Measurements from ENCODE around the gene CDPF1. TPM values are rescaled to one million over a fixed set of nuclear protein-coding genes. Genes with fewer than 3 reads are reported as not detected.

CDPF1 gene
- total and polyA plus RNA-seq, 2 of the 13 experiments (the other 11 are each of a cell fraction or from before 2014, with no cell fraction given) = 5.2 to 8.1 TPM

- TF ChIP-seq KIAA2018 (CRISPR knock-in tag; IDR thresholded peaks at IDR 0.05; ENCODE audit: borderline replicate concordance) (no peak), ZHX2 (IDR thresholded peaks at IDR 0.05; ENCODE audit: low read depth) (no peak), ZHX2 (CRISPR knock-in tag; IDR thresholded peaks at IDR 0.05; ENCODE audit: borderline replicate concordance) (0 out of 2 replicates have a peak, but pooled peaks have one; percentile 49), TBL1XR1 (IDR thresholded peaks at IDR 0.05; ENCODE audit: borderline replicate concordance, low read length, partially characterized antibody) (peak; percentile 6), ZKSCAN5 (CRISPR knock-in tag; IDR thresholded peaks at IDR 0.05) (no peak), SP5 (CRISPR knock-in tag; IDR thresholded peaks at IDR 0.05; ENCODE audit: borderline replicate concordance, low read depth) (no peak), ZNF607 (CRISPR knock-in tag; IDR thresholded peaks at IDR 0.05; ENCODE audit: borderline replicate concordance) (no peak; the same call in 1 of the 2 replicates), SMARCC2 (IDR thresholded peaks at IDR 0.05) (no peak), EZH2 (conservative IDR thresholded peaks at IDR 0.05; ENCODE audit: low read depth, low read length) (no peak), HNRNPH1 (optimal IDR thresholded peaks at IDR 0.05; ENCODE audit: low read depth, low read length) (no peak), HNRNPL (IDR thresholded peaks at IDR 0.05; ENCODE audit: low read depth, low read length) (no peak), SOX13 (IDR thresholded peaks at IDR 0.05) (no peak), SOX13 (CRISPR knock-in tag; conservative IDR thresholded peaks at IDR 0.05 in 1 of 2, IDR thresholded peaks at IDR 0.05 in 1 of 2) (no peak), ZNF672 (CRISPR knock-in tag; IDR thresholded peaks at IDR 0.05) (0 out of 2 replicates have a peak, but pooled peaks have one; percentile 73)
Observed at GRCh38 chr22:46296257-46297150, 46.4 kb upstream of the CDPF1 start, which contains the start of gene GTSE1 (continued).

All from HepG2 (cell line).